HG02970 (cell line): ENCODE data around the gene CLTCL1.

Experiments
- ATAC-seq: cut with Tn5 transposase; IDR thresholded peaks from one replicate; pipeline ENCODE4 v1.9.1; 2021; ENCODE audit warnings: mild to moderate bottlenecking, moderate library complexity, moderate number of reproducible peaks; ENCODE audit not compliant: unreplicated experiment, low FRiP score

Gene CLTCL1

GRCh38 chr22:19178065-19178656 is 113.4 kb downstream of the CLTCL1 start:
- peak; percentile 37 for ATAC-seq

DNA sequence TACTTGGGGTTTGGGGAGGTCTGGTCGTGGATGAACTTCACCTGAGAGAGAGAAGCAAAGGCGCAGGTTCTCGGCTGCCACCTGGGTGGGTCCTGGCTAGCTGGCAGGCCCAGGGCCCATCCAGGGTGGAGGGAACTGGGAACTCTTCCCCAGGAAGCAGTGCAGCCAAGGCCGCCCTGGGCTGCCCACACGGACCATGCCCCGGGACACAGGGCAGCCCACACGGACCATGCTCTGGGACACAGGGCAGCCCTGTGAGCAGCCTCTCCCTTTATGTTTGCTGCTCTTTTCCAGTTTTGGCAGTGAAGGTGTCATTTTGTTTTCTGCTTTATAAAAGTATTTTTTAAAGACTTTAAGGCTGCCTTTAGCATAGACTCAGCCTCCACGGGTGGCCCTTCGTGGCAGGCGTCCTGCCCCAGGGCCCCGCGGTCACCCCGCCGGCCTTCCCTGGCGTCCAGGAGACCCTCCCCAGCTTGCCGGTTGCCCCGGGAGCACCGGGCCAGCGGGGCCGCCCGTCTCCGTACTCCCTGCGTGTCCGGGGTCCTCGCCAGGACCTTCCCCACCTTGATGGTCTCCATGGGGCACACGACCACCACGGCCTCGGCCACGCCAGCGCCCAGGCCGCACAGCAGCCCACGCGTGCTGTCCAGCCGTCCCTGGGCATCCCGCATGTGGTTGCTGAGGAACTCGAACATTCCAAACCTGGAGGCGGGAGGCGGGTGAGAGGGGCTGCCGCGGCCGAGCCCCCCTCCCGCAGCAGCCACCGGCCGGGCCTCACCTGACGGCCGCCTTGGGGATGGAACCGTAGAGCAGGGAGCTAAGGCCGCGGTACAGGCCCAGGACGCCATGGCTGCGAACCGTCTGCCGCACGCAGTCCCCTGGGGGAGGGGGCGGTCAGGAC is 114.1 kb downstream of the CLTCL1 start:
- no peak for ATAC-seq

DNA sequence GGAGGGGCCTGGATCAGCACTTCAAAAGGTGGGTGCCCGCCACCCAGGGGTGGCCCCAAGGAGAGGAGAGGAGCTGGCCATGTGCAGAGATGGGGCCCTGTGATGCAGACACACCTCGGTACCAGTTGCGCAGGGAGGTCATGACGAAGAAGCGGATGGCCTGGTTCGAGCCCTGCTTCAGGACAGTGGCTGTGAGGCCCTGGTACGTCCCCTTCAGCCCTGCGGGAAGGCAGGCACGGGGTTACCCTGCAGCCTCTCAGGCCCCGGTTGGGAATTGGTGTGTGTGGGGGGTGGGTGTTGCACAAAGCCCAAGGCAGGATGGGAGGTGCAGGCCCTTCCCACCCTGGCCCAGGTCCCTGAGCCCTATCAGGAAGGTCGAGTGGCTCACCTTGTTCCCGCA is 114.8 kb downstream of the CLTCL1 start:
- ATAC-seq = no peak

- no peak for ATAC-seq
These were observed 115.3 kb downstream of the CLTCL1 start for GRCh38 chr22:19176175-19176643.

GRCh38 chr22:19175602-19176174 is 115.8 kb downstream of the CLTCL1 start:
- ATAC-seq = no peak

- ATAC-seq = no peak
These were observed 116.4 kb downstream of the CLTCL1 start for GRCh38 chr22:19175026-19175601.

GRCh38 chr22:19174106-19175025 is 117.2 kb downstream of the CLTCL1 start:
- no peak for ATAC-seq

GRCh38 chr22:19173047-19174035 is 118.2 kb downstream of the CLTCL1 start:
- ATAC-seq = no peak

DNA sequence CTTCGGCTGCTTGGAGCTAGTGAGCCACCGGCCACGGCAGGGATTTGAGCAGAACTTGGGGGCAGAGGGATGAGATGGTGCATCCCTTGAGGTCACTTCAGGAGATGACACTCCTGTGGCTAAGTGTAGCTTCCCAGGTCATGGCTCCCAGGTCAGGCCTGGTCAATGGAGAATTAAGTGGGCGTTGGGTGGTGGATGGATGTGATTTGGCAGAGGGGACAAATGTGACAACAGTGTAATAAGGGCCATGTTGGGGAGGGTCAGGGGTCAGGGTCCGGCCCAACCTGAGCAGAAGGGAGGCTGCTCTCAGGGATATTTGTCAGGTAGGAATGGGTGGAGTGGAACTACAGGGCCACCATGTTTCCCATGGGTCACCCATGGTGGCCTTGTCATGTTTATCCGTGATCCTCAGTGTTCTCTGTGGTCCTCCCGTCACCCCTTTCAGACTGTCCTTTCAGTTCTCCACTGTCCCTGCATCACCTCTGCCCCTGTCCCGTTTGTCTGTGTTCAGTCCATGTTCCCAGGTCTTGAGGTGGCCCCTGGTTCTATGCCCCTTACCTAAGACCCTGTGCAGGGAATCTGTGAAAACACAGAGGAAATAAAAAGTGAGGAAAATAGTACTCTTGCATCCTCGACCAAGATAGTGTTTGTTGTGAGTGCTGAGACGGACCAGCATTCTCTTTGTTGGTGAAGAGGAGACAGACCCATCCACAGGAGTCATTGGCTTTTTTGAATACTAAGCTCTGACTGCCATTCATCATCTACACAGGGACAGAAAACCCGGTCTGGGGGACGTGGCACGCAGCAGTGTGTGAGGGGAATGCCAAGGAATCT is 119.1 kb downstream of the CLTCL1 start:
- no peak for ATAC-seq

- no peak for ATAC-seq
These were observed 121.6 kb downstream of the CLTCL1 start for GRCh38 chr22:19169947-19170318.

DNA sequence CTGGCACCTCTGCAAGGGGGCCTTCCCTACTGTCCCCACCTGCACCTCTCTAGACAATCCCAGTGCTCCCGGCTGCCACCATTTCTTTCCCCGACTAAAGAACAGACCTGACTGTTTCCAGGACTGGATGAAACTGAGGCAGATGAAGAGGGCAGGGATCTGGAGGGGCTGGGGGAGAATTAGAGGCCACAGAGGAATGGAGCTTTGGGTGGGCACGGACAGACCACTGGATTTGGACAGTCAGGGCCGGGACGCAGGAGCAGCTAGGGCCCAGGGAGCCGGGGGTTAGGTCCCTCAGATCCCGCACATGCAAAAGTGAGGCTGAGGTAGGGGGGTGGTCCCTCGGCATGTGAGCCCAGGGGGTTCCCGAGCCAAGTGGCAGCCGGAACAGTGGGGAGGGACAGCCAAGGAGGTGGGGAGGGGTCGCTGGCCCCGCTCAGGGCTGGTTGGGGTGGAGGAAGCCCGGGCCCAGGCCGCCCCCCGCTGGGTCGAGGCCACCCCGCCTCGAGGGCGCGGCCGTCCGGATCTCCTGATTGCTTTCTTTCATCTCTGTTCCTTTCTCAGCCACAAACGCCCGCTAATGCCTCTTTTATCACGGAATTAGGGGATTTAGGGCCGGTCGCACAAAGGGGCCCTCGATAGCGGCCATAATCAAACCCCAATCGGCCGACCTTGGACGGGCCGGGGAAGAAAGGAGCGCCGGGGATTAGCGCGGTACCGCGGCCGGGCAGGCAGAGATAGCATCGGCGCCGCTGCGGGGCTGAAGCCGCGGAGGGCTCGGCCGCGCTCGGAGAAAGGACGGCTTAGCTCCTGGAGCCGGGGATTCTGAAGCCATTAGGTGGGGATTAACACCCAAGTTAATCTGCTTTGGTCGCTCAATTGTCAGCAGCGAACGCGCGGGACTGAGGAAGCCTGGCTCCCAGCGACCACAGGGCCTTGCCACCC is 122.2 kb downstream of the CLTCL1 start:
- ATAC-seq = no peak

DNA sequence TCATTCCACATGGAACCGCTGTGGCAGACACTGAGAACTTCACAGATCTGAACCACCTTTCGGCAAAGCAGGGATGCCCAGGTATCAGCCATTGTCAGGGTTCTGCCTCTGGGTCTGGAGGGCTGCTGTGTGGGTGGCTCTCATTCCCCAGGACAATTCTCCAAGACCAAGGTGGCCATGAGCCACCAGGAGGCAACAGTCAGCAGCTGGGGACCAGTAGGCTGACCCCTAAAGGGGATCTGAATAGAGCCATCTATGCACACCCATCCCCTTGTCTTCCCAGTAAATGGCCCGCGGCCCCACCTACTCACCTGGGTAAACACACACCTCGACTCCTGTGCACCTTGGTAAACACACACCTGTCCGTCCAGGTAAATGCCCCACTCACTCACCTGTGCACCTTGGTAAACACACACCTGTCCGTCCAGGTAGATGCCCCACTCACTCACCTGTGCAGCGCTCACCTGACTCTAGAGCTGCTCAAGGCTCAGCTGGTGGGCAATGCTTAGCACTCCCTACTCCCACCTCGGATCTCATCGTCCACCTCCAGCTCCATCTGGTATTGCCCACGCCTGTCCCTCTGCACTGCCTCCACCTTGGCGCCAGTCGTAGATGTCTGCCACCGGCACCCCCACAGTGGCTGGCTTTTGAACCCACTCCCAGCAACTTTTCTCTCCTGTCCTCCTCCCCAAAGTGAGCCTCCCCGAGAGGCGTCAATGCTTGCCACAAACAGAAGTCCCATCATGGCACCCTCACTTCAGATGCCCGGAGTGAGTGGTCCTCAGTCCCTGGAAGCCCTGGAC is 123.2 kb downstream of the CLTCL1 start:
- ATAC-seq = no peak

GRCh38 chr22:19167106-19167869 is 124.2 kb downstream of the CLTCL1 start:
- no peak for ATAC-seq

- ATAC-seq = no peak
These were observed 125.1 kb downstream of the CLTCL1 start for GRCh38 chr22:19166421-19166820.

DNA sequence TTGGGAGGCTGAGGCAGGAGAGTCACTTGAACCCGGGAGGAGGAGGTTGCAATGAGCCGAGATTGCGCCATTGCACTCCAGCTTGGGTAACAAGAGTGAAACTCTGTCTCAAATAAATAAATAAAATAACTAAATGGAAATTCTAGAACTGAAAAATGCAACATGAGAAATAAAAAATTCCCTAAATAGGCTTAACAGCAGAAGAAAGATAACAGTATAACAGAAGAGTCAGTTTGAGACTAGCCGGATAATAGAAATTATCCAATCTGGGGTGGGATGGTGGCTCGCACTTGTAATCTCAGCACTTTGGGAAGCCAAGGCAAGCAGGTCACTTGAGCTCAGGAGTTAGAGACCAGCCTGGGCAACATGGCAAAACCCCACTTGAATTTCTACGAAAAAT is 127.1 kb downstream of the CLTCL1 start:
- ATAC-seq = no peak
